GM19397 (cell line): ENCODE results near the gene ARRB1.
"Not testable (repeated sequence)": the region's sequence is repeated elsewhere in the genome, so short reads cannot be mapped to it uniquely, and the experiment has no call there.

Source experiments
- ATAC-seq: cut with Tn5 transposase; IDR thresholded peaks from one replicate; pipeline ENCODE4 v1.9.1; 2021; ENCODE audit warnings: mild to moderate bottlenecking, moderate library complexity; ENCODE audit not compliant: unreplicated experiment

The ARRB1 gene

DNA sequence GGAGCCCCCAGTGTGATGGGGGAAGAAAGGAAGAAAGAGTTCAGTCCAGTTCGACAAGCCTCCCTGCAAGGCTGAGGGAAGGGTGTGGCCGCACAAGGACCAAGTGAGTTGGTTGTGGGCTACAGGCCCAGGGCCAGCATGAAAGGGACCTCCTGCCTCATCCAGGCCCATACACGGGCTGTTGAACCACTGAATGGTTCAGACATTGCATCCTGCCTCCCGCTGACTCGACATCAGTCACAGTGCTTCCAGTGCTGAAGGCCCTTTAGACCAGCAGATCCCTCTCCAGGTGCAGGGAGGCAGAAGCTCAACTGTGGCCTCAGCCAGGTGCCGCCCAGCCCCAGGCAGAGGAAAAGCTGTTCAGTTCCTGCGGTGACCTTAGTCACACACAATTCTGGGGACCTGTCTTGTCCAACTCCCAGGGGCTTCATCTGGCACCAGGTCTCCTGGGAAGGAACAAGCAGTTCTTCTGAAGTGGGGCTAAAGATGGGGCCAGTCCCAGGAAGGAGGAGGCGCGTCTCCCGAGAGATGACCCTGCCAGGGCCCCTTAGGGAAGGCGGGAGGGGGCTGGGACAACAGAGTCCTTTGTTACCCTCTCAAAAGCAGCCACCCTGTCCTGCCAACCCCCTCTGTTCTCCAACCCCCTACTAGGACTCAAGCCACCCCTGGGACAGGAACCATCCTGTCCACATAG, 6.6 kb downstream of the ARRB1 start:
- no peak for ATAC-seq

DNA sequence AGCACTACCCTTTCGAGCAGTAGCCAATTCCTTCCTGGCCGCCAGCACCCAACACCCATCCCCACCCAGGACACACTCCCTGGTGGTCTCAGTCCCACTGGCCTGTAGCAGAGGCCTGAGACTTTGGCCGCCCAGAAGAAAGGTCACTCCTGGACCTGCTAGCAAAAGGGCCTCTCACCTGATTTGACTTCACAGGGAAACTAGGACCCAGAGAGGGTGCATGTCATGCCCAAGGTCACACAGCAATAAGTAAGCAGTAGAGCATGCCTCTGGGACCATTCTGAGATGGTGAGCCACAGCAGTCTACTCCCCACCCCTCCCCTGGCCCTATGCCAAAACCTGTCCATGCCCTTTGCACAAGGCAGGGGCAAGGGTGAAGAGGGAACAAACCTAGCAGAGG, 7.3 kb downstream of the ARRB1 start:
- ATAC-seq = no peak

DNA sequence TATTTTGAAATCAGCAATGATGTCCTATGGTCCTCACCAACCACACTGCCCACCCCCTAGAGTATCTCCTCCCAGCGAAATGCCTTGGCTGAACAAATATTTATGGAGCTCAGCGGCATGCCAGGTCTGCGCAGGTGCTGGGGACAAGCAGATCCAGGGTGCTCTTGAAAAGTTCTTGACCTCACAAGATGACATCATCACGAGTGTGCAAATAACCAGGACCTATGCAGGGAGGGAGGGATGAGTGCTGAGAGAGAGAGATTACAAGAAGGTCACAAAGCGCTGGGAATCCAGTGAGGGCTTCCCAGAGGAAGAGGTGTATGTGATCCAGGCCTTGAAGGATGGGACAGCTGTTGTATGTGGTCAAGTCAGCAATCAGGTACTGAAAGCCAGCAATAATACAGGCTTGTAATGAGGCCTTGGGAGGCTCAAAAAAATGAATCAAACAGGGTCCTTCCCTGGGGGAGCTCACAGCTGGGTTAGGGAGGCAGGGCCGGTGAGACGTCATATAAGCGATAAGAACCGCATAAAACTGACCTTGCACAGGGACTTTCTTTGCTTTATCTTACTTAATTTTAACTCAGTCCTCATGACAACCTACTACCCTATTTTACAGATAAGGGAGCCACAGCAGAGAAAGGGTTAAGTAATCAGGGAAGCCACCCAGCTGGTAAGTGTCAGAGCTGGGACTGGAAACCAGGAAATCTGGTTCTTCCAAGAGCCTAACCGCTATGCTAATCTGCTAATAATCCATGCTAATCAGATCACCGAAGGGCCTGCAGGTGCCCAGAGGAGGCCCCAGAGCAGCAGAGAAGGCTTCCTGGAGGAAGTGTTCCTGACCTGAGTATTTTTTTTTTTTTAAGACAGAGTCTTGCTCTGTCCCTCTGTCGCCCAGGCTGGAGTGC, 8.2 kb downstream of the ARRB1 start:
- ATAC-seq = no peak

DNA sequence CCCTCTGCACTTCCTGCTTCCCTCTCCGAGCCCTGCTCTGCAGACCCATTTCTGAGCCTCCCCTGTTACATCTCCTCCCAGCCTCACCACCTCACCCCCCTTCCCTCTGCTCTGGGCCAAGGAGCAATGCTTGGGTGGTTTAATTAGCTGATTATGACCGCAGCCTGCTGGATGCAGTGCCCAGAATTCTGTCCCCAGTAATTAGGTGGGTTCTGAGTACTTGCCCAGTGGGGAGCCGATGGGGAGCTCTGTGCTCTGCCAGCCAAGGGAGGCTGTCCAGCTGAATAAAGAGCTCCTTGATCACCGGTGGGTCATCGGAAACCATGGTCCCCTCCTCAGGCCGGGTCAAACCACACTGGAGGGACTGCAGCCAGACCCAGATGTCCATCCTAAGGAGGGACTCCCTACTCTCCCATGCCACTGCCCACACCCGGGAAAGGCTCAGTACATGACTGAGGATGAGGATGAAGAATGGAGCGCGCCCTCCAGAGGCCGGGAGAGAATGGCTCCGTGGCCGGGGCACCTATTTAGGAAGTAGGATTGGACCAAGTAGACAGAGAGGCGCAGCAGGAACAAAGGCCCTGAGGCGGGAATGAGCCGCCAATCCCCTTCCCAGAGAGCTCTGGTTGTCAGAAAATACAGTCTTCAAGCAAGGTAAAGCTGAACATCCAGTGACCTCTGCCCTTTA, 9.1 kb downstream of the ARRB1 start:
- ATAC-seq = no peak

DNA sequence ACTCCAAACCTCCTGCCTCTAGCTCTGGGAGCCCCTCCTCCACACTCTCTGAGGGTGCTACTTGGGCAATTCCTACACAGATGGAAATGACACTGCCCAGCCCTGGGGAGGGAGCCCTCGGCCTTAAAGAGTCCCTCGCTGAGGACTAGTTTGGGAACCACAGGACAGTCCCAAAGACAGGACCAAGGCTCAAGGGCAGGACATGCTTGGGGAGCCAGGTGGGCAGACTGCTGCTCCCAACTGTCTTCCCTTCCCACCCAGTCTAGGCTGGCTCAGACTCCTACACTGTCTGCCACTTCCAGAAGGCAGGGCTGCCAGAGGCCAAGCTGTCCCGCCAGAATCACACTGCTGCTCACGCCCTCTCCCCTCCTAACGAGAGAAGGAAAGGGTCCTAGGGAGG, 9.8 kb downstream of the ARRB1 start:
- no peak for ATAC-seq

DNA sequence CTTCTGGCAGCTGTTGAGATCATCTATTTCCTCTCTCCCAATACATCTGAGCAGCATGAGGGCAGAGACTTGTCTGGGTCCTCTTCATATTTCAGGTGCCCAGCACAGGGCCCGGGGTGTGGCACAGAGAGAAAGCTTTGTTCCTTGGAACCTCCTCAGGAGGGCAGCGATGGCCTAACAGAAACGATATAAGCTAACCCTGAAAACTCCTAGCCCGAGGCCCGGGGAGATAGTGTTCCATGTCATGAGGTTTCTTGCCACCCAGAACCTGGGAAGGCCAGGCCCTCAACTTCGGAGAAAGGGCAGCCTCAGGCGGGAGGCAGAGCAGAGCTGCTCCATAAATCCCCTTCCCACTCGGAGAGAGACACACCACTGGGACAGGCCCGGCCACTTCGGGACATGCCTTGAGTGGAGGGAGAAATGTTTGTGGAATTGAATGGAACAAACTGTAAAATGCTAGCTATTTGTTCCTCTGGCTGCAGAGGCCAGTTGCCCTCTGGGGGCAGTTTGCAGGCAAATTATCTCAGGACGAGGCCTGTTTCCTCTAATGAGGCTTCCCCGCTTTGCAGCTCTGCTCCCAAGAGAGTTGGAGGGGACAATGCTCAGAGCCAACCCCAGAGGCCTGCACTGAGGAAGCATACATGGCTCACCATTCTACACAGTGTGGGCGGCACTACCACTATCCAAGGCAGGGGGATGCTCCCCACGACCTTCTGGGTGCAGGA, 11.6 kb downstream of the ARRB1 start:
- ATAC-seq = no peak

DNA sequence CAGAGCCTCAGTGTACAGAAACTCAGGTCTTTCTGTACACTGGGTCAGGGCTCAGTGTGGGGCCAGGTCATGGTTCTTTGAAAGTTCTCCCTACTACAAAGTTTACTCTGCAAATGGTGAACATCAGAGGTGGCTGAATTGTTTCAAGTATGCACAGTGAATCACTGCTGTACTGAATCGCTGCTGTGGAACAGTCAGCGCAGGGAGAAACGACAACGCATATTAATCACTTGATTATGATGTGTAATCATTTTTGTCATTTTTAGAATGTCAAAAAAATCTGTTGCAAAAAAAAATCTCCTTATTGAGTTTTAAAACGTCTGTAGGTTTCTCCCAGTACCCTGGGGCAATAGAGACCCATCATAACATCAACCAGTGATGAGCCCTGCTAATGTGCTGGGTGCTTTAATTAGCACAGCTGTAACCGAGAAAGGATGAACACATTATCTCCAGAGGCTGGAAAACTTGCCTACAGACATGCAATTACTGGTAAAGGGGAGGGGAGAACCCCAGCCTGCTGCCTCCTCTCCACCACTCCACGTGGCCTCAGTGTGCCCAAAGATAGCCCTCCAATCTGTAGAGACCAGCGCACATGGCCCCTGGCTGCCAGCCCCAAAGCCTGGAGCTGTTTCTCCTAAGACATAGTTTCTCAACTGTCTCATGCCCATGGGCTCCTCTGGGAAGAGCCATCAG, 12.8 kb downstream of the ARRB1 start:
- ATAC-seq = no peak

DNA sequence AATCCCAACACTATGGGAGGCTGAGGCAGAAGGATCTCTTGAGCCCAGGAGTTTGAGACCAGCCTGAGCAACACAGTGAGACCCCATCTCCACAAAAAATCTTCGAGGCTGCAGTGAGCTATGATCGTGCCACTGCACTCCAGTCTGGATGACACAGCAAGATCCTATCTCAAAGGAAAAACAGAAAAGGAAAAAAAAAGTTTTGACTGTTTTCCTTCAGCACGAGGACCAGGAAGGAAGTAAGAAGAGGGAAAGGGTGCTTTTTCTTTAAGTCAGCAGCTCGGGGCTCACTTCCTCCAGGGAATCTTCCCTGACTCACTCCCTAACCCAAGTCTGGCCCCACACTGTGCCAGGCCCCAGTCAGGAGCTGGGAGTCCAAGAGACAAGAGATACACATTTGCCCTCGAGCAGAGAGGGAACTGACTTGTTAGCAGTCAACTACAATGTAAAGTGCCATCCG, 14.2 kb downstream of the ARRB1 start:
- ATAC-seq = no peak

DNA sequence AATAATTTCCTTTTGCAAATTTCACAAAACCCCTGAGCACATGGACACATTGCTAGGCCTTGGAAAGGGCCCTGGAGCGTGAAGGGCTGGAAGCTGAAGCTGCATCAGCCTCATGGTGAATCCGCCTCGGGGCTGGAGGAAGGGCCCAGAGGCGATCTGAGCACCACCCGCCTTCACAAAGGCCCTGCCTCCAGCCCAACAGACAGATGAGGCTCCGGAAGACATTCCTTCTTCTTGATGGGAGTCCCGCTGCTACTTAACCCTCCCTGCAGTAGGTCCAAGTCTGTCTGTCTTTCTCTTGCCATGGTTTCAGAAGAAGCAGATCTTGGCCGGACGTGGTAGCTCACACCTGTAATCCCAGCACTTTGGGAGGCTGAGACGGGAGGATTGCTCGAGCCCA, 16.5 kb downstream of the ARRB1 start:
- no peak for ATAC-seq

DNA sequence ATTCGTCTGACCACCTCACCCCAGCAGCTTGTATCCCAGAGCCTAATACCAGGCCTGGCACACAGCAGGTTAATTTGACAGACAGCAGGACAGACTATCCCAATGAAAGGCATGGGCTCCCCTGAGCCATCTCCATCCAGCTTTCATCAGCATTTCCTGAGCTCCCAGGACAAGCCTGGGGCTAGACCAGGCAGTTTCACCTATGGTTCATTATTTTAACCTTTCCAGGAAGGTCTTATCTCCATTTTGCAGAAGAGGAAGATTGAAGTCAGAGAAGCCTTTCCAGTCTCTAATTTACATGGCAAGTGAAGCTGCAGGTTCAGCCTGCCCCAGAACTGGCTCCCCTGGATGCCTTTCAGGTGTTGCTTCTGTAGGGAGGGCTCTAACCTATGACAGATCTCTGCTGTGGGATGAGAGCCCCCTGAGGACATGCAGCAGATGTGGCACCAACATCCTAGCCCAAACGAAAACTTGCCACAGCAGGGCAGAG, 17.0 kb downstream of the ARRB1 start:
- ATAC-seq = no peak

DNA sequence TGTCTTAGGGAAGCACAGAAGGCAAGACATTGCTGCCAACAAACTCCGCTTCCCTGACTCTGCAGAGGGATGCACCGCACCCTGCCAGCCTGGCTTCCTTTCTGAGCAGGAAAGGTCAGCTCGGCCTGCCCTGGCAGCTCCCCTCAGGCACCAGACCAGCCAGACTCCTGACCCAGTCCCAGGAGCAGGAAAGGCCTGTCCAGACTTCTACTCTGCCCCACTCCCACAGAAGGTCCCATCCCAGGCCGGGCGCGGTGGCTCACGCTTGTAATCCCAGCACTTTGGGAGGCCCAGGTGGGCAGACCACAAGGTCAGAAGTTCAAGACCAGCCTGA, 17.7 kb downstream of the ARRB1 start:
- ATAC-seq = no peak

DNA sequence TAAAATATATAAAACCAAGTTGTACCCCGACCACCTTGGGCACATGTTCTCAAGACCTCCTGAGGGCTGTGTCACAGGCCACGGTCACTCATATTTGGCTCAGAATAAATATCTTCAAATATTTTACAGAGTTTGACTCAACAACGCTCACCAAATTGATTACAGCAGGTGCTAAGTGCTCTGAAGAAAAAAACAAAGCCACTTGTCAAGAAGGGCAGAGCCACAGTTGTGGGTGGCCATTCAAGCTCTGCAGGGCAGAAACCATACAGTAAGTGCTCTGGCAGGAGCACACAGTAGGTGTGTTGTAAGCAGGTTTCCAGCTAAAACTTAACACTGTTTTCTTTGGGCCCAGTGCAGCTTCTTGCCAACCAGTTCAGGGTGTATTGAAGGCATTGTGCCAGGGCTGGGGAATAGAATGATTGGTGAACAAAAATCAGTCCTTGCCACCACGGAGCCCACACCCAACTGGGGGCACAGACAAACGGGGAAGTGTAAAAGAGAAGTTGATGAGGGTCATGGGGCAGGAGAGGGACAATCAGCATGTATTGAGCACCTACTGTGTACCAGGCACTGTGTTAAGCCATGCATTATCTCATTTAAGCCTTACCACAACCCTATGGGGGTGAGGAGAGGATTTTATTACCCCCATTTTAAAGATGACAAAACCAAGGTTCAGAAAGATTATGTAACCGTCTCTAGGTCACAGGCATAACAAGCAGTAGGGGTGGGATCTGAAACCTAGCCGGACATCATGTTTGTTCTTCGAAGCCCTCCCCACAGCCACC, 18.2 kb downstream of the ARRB1 start:
- no peak for ATAC-seq

DNA sequence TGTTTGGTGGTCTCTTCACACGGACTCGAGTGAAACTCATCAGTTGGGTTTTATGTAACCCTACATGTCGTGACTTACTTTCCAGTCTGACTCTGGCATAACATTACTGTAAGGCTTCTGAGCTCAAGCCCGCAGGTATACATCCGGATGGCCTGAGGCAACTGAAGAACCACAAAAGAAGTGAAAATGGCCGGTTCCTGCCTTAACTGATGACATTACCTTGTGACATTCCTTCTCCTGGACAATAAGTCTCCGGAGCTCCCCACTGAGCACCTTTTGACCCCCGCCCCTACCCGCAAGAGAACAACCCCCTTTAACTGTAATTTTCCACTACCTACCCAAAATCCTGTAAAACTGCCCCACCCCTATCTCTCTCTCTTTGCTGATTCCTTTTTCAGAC, 19.7 kb downstream of the ARRB1 start:
- ATAC-seq = not testable (repeated sequence)

DNA sequence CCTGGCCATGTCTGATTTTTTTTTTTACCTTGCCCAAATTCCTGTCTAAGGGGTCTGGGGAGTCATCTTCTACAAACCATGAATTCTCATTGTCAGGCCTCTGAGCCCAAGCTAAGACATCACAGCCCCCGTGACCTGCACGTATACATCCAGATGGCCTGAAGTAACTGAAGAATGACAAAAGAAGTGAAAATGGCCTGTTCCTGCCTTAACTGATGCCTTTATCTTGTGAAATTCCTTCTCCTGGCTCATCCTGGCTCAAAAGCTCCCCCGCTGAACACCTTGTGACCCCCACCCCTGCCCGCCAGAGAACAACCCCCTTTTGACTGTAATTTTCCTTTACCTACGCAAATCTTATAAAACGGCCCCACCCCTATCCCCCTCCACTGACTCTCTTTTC, 20.2 kb downstream of the ARRB1 start:
- ATAC-seq = not testable (repeated sequence)

DNA sequence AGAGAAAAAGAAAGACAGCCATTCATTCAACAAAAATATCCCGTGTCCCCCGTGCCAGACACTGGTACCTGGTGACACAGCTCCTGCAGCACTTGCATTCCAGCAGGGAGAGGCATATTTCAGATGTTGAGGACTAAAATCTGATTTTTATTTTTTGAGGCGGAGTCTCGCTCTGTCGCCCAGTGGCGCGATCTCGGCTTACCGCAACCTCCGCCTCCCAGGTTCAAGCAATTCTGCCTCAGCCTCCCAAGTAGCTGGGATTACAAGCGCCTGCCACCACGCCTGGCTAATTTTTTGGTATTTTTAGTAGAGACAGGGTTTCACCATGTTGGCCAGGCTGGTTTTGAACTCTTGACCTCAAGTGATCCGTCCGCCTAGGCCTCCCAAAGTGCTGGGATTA, 20.6 kb downstream of the ARRB1 start:
- not testable (repeated sequence) for ATAC-seq

DNA sequence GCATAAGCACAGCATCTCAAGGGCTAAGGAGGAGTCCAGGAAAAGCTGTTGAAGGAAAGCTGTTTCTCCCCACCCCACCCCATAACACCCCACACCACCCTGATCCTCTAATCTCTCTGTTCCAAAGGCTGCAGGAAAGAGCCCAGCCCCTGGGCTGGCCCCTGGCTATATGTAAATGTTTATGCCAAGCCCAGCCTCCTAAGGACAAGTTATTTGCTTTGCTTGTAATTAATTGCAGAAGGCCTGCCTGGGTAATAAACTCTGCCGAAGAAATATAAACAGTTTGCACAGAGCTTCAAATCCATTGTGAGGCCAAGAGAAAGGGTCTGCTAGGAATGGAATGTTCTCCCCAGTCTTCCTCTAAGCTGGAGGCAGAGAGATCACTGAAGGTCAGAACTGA, 21.2 kb downstream of the ARRB1 start:
- ATAC-seq = no peak

DNA sequence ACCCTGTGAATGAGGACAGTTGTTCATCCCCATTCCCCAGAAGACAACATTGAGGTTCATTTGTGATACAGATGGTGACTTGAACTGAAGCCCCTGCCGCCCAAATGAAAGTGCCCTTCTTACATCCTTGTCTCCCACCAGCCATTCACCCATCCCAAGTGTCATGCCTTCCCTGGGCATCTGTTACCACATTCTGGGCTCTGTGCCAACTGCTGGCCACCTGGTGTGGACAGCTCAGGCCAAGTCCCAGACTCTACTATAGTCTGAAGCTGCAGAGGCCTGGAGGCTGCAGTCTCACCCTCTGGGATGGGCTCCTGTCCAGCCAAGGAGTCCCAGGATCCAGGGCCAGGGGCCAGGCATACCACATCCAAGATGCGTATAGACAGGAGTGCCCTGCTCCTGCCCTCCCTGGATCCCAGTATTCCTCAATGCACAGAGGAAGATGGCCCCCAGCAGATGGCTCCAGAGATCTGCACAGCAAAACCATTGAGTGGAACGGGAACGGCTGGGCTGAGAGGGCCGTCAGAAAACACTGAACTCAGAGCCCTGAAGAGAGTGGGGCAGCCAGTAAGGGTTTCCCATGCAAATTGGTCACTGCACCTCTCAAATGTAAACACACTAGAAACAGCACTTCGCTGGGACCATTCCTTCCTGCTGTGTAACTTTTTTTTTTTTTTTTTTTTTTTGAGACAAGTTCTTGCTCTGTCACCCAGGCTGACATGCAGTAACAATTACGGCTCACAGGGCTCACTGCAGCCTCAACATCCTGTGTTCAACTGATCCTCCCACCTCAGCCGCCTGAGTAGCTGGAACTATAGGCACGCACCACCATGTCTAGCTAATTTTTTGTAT, 22.8 kb downstream of the ARRB1 start:
- no peak for ATAC-seq

DNA sequence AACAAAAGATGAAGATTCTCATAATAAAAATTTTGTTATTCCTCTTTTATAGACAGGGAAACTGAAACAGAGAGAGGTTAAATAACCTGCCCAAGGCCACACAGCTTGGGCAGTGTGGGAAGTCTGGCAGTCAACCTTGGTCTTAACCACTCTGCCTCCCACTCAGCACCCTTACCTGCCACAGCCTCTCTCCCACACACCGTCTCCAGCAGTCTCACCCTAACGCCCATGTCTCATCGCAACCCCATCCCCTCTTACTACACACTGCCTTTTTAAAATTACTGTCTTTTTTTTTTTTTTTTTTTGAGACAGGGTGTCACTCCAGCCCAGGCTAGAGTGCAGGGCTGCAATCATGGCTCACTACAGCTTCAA, 25.0 kb downstream of the ARRB1 start:
- no peak for ATAC-seq
